ENCODE data around the gene PGAP2.
"Not testable (repeated sequence)": the region's sequence is repeated elsewhere in the genome, so short reads cannot be mapped to it uniquely, and the experiment has no call there.

The PGAP2 gene

GRCh38 chr11:3807909-3808860 is at the start of gene PGAP2:
Gene PGAP2, plus strand, starts transcription at chr11:3808560. Its CDS starts 2,700 bp downstream, at chr11:3811260.
- peak within 1 kb of the TSS; percentile 81 for H3K4me3 ChIP-seq (ENCODE audit: low read depth, low read length)
- TF ChIP-seq MAX (IDR thresholded peaks at IDR 0.05; ENCODE audit: low read depth, low read length): 0 out of 2 replicates have a peak, but pooled peaks have one; percentile 15
- 0 out of 2 replicates have a peak, but pooled peaks have one; percentile 25 for TF ChIP-seq MYC (IDR thresholded peaks at IDR 0.05; ENCODE audit: low read depth, low read length)
- peak; percentile 45 for TF ChIP-seq POLR2A (IDR thresholded peaks at IDR 0.05; ENCODE audit: extremely low read depth, insufficient read length)
- peak; percentile 68 for TF ChIP-seq CTCF (IDR thresholded peaks at IDR 0.05; ENCODE audit: low read depth, low read length)
- DNase-seq (ENCODE audit: low read depth): peak; percentile 78

GRCh38 chr11:3764266-3764665 is 44.1 kb upstream of the PGAP2 start:
- H3K4me3 ChIP-seq (ENCODE audit: low read depth, low read length): no peak overlapping the region
- no peak for DNase-seq (ENCODE audit: low read depth)
- no peak for TF ChIP-seq POLR2A (IDR thresholded peaks at IDR 0.05; ENCODE audit: extremely low read depth, insufficient read length)
- TF ChIP-seq MYC (IDR thresholded peaks at IDR 0.05; ENCODE audit: low read depth, low read length): no peak
- TF ChIP-seq MAX (IDR thresholded peaks at IDR 0.05; ENCODE audit: low read depth, low read length): no peak
- no peak for TF ChIP-seq CTCF (IDR thresholded peaks at IDR 0.05; ENCODE audit: low read depth, low read length)

- H3K4me3 ChIP-seq (ENCODE audit: low read depth, low read length); DNase-seq (ENCODE audit: low read depth): not testable (repeated sequence)
Observed at GRCh38 chr11:3766836-3767235, 41.5 kb upstream of the PGAP2 start.

GRCh38 chr11:3767536-3767935 is 40.8 kb upstream of the PGAP2 start:
- TF ChIP-seq POLR2A (IDR thresholded peaks at IDR 0.05; ENCODE audit: extremely low read depth, insufficient read length): no peak
- no peak for TF ChIP-seq MAX (IDR thresholded peaks at IDR 0.05; ENCODE audit: low read depth, low read length)
- no peak for TF ChIP-seq MYC (IDR thresholded peaks at IDR 0.05; ENCODE audit: low read depth, low read length)
- no peak for TF ChIP-seq CTCF (IDR thresholded peaks at IDR 0.05; ENCODE audit: low read depth, low read length)
- no peak overlapping the region for H3K4me3 ChIP-seq (ENCODE audit: low read depth, low read length)
- DNase-seq (ENCODE audit: low read depth): no peak

- no peak overlapping the region for H3K4me3 ChIP-seq (ENCODE audit: low read depth, low read length)
- TF ChIP-seq MYC (IDR thresholded peaks at IDR 0.05; ENCODE audit: low read depth, low read length) (no peak), POLR2A (IDR thresholded peaks at IDR 0.05; ENCODE audit: extremely low read depth, insufficient read length) (no peak), MAX (IDR thresholded peaks at IDR 0.05; ENCODE audit: low read depth, low read length) (no peak), CTCF (IDR thresholded peaks at IDR 0.05; ENCODE audit: low read depth, low read length) (no peak)
- DNase-seq (ENCODE audit: low read depth): no peak
Observed at GRCh38 chr11:3773180-3773579, 35.2 kb upstream of the PGAP2 start.

GRCh38 chr11:3775736-3776406 is 32.5 kb upstream of the PGAP2 start:
- H3K4me3 ChIP-seq (ENCODE audit: low read depth, low read length): no peak overlapping the region
- no peak for DNase-seq (ENCODE audit: low read depth)
- TF ChIP-seq CTCF (IDR thresholded peaks at IDR 0.05; ENCODE audit: low read depth, low read length) (no peak), POLR2A (IDR thresholded peaks at IDR 0.05; ENCODE audit: extremely low read depth, insufficient read length) (no peak), MYC (IDR thresholded peaks at IDR 0.05; ENCODE audit: low read depth, low read length) (no peak), MAX (IDR thresholded peaks at IDR 0.05; ENCODE audit: low read depth, low read length) (no peak)

Measured in NB4 (cell line).